ENCODE results near the gene MCC.

MCC gene

GRCh38 chr5:113274836-113275414, 213.3 kb downstream of the MCC start:
- no peak for TF ChIP-seq YY1 (IDR thresholded peaks at IDR 0.05; ENCODE audit: insufficient read depth, insufficient read length)
- TF ChIP-seq ZNF274 (IDR thresholded peaks at IDR 0.05; ENCODE audit: low read depth, low read length) = no peak
- no peak for TF ChIP-seq SUZ12 (IDR thresholded peaks at IDR 0.05; ENCODE audit: extremely low read depth, insufficient read depth, insufficient read length)
- Histone ChIP-seq H3K9ac (ENCODE audit: insufficient read length, low read depth) (no peak overlapping the region), H3K36me3 (ENCODE audit: insufficient read depth, insufficient read length, low read length) (no peaks in the 10 kb centered on the region), H3K9me3 (ENCODE audit: insufficient read depth, low read length) (no peaks in the 10 kb centered on the region), H3K27me3 (ENCODE audit: insufficient read depth, insufficient read length) (no peaks in the 10 kb centered on the region), H3K4me1 (ENCODE audit: insufficient read depth, insufficient read length) (peaks cover 4% of the 10 kb centered on the region), H3K4me3 (ENCODE audit: insufficient read length, low read depth) (no peak overlapping the region)
- peak; percentile 75 for DNase-seq (ENCODE audit: low read depth, low spot score)

GRCh38 chr5:113273948-113274347, 214.3 kb downstream of the MCC start:
- Histone ChIP-seq H3K9me3 (ENCODE audit: insufficient read depth, low read length) (no peaks in the 10 kb centered on the region), H3K9ac (ENCODE audit: insufficient read length, low read depth) (no peak overlapping the region), H3K4me3 (ENCODE audit: insufficient read length, low read depth) (no peak overlapping the region), H3K4me1 (ENCODE audit: insufficient read depth, insufficient read length) (peaks cover 4% of the 10 kb centered on the region), H3K27me3 (ENCODE audit: insufficient read depth, insufficient read length) (no peaks in the 10 kb centered on the region), H3K36me3 (ENCODE audit: insufficient read depth, insufficient read length, low read length) (no peaks in the 10 kb centered on the region)
- no peak for DNase-seq (ENCODE audit: low read depth, low spot score)
- TF ChIP-seq YY1 (IDR thresholded peaks at IDR 0.05; ENCODE audit: insufficient read depth, insufficient read length) (no peak), SUZ12 (IDR thresholded peaks at IDR 0.05; ENCODE audit: extremely low read depth, insufficient read depth, insufficient read length) (no peak), ZNF274 (IDR thresholded peaks at IDR 0.05; ENCODE audit: low read depth, low read length) (no peak)

GRCh38 chr5:113271745-113272454, 216.4 kb downstream of the MCC start:
- TF ChIP-seq SUZ12 (IDR thresholded peaks at IDR 0.05; ENCODE audit: extremely low read depth, insufficient read depth, insufficient read length) = no peak
- no peak for TF ChIP-seq YY1 (IDR thresholded peaks at IDR 0.05; ENCODE audit: insufficient read depth, insufficient read length)
- no peak for TF ChIP-seq ZNF274 (IDR thresholded peaks at IDR 0.05; ENCODE audit: low read depth, low read length)
- peaks cover 4% of the 10 kb centered on the region for H3K4me1 ChIP-seq (ENCODE audit: insufficient read depth, insufficient read length)
- DNase-seq (ENCODE audit: low read depth, low spot score) = no peak
- no peak overlapping the region for H3K4me3 ChIP-seq (ENCODE audit: insufficient read length, low read depth)
- H3K36me3 ChIP-seq (ENCODE audit: insufficient read depth, insufficient read length, low read length) = no peaks in the 10 kb centered on the region
- H3K9me3 ChIP-seq (ENCODE audit: insufficient read depth, low read length) = no peaks in the 10 kb centered on the region
- no peak overlapping the region for H3K9ac ChIP-seq (ENCODE audit: insufficient read length, low read depth)
- H3K27me3 ChIP-seq (ENCODE audit: insufficient read depth, insufficient read length) = no peaks in the 10 kb centered on the region

GRCh38 chr5:113271015-113271414, 217.2 kb downstream of the MCC start:
- Histone ChIP-seq H3K27me3 (ENCODE audit: insufficient read depth, insufficient read length) (no peaks in the 10 kb centered on the region), H3K9me3 (ENCODE audit: insufficient read depth, low read length) (no peaks in the 10 kb centered on the region), H3K4me1 (ENCODE audit: insufficient read depth, insufficient read length) (peaks cover 4% of the 10 kb centered on the region), H3K4me3 (ENCODE audit: insufficient read length, low read depth) (no peak overlapping the region), H3K9ac (ENCODE audit: insufficient read length, low read depth) (no peak overlapping the region), H3K36me3 (ENCODE audit: insufficient read depth, insufficient read length, low read length) (no peaks in the 10 kb centered on the region)
- DNase-seq (ENCODE audit: low read depth, low spot score) = no peak
- TF ChIP-seq ZNF274 (IDR thresholded peaks at IDR 0.05; ENCODE audit: low read depth, low read length) = no peak
- TF ChIP-seq SUZ12 (IDR thresholded peaks at IDR 0.05; ENCODE audit: extremely low read depth, insufficient read depth, insufficient read length) = no peak
- no peak for TF ChIP-seq YY1 (IDR thresholded peaks at IDR 0.05; ENCODE audit: insufficient read depth, insufficient read length)

GRCh38 chr5:113270086-113270485, 218.2 kb downstream of the MCC start:
- H3K9ac ChIP-seq (ENCODE audit: insufficient read length, low read depth) = no peak overlapping the region
- H3K9me3 ChIP-seq (ENCODE audit: insufficient read depth, low read length) = no peaks in the 10 kb centered on the region
- no peaks in the 10 kb centered on the region for H3K36me3 ChIP-seq (ENCODE audit: insufficient read depth, insufficient read length, low read length)
- DNase-seq (ENCODE audit: low read depth, low spot score) = no peak
- H3K4me3 ChIP-seq (ENCODE audit: insufficient read length, low read depth) = no peak overlapping the region
- no peaks in the 10 kb centered on the region for H3K27me3 ChIP-seq (ENCODE audit: insufficient read depth, insufficient read length)
- peaks cover 4% of the 10 kb centered on the region for H3K4me1 ChIP-seq (ENCODE audit: insufficient read depth, insufficient read length)
- TF ChIP-seq SUZ12 (IDR thresholded peaks at IDR 0.05; ENCODE audit: extremely low read depth, insufficient read depth, insufficient read length) (no peak), ZNF274 (IDR thresholded peaks at IDR 0.05; ENCODE audit: low read depth, low read length) (no peak), YY1 (IDR thresholded peaks at IDR 0.05; ENCODE audit: insufficient read depth, insufficient read length) (no peak)

- no peak for DNase-seq (ENCODE audit: low read depth, low spot score)
- Histone ChIP-seq H3K4me1 (ENCODE audit: insufficient read depth, insufficient read length) (peaks cover 4% of the 10 kb centered on the region), H3K9ac (ENCODE audit: insufficient read length, low read depth) (no peak overlapping the region), H3K27me3 (ENCODE audit: insufficient read depth, insufficient read length) (no peaks in the 10 kb centered on the region), H3K36me3 (ENCODE audit: insufficient read depth, insufficient read length, low read length) (no peaks in the 10 kb centered on the region), H3K9me3 (ENCODE audit: insufficient read depth, low read length) (no peaks in the 10 kb centered on the region), H3K4me3 (ENCODE audit: insufficient read length, low read depth) (no peak overlapping the region)
- TF ChIP-seq ZNF274 (IDR thresholded peaks at IDR 0.05; ENCODE audit: low read depth, low read length) (no peak), YY1 (IDR thresholded peaks at IDR 0.05; ENCODE audit: insufficient read depth, insufficient read length) (no peak), SUZ12 (IDR thresholded peaks at IDR 0.05; ENCODE audit: extremely low read depth, insufficient read depth, insufficient read length) (no peak)
These were observed 218.9 kb downstream of the MCC start for GRCh38 chr5:113269023-113269997.
